GM19324 (cell line): ENCODE measurements around the gene NT5C1B.

Source experiments
- ATAC-seq: cut with Tn5 transposase; IDR thresholded peaks from one replicate; pipeline ENCODE4 v1.9.1; 2021; ENCODE audit warnings: mild to moderate bottlenecking, moderate library complexity; ENCODE audit not compliant: unreplicated experiment, low FRiP score

The NT5C1B gene

GRCh38 chr2:18552351-18553077, 36.9 kb downstream of the NT5C1B start:
- ATAC-seq = no peak

DNA sequence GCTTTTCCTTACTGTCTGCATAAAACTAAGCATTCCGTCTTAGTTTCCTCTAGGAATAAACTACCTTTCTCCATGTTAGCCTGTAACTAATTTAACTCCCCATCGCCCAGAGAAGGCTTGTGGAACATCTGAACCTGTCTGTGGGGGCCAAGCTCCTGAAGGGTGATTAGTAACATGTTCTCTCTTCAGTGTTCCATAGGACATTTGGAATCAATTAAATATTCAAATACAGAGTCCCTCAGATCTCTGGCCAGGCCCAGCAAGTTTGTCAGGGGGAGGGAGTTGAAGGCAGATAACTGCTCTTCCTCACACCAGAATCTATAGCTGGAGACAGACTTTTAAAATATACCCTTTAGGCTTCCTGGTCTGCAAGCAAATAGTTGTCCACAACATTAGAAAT, 37.7 kb downstream of the NT5C1B start:
- no peak for ATAC-seq

- no peak for ATAC-seq
Measured at GRCh38 chr2:18551169-18551568, 38.2 kb downstream of the NT5C1B start.

DNA sequence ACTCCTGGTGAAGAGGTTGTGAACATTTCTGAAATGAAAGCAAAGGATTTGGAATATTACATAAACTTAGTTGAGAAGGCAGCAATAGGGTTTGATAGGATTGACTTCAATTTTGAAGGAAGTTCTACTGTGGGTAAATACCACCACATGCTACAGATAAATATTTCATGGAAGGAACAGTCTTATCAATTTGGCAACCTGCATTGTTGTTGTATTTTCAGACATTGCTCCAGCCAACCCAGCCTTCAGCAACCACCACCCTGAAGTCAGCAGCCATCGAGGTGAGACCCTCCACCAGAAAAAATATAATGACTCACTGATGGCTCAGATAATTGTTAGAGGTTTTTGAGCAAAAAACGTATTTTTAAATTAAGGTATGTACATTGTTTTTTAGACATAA, 38.9 kb downstream of the NT5C1B start:
- no peak for ATAC-seq

DNA sequence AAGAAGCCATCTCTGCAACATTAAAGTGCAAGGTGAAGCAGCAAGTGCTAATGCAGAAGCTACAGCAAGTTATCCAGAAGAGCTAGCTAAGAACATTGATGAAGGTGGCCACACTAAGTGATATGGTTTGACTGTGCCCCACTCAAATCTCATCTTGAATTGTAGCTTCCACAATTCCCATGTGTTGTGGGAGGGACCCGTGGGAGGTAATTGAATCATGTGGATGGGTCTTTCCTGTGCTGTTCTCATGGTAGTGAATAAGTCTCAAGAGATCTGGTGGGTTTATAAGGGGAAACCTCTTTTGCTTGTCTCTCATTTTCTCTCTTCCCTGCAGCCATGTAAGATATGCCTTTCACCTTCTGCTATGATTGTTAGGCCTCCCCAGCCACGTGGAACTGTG, 40.3 kb downstream of the NT5C1B start:
- no peak for ATAC-seq

GRCh38 chr2:18548621-18549020, 40.7 kb downstream of the NT5C1B start:
- no peak for ATAC-seq

- no peak for ATAC-seq
Measured at GRCh38 chr2:18546567-18546966, 42.8 kb downstream of the NT5C1B start.

DNA sequence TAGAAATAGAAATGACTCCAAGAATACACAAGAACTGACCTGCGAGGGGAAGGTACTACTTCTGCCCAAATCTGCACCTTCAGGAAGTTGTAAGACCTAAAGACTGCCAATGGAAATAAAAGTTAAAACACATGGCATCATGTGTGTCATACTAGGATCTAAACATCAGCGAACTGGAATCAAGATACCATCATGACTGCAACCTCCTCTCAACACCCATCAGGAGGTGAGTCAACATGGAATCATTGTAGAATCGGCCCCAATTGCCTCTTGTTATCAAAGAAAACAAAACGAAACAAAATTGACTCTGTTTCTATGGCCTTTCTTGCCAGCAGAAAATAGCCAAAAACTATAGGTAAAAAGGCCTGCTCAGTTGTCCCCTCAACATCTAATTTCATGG, 44.0 kb downstream of the NT5C1B start:
- no peak for ATAC-seq

GRCh38 chr2:18544171-18544570, 45.2 kb downstream of the NT5C1B start:
- no peak for ATAC-seq

DNA sequence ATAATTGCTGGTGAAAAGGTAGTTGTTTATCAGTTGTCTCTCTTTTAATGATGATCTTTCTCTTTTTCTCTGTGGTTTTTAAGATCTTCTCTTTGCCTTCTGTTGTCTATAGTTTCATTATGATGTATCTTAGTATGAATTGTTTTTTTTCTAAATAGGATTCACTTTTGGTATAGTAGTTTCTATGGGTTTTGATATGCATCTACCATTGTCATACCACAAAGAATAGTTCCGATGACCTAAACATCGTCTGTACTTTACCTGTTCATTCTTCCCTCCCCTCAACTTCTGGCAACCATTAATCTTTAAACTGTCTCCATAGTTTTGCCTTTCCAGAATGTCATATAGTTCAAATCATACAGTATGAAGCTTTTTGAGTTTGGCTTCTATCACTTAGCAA, 48.5 kb downstream of the NT5C1B start:
- ATAC-seq = no peak

DNA sequence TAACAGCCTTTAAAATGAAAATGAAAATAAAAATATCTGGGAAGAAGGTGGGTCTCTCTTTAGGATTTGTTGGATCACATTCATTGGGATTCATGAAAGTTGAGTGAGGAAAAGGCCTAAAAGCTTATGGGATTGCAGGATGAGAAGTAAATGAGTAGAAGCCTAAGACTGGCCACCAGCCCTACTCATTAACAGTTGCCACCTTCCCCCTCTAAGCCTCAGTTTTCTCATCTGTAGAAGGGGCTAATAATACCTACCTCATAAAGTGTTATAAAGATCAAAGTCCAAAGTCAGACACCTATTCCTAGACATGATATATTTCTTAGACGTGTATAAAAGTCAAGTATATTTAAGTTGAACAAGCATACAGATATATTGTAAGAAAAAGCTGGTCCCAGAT, 52.7 kb downstream of the NT5C1B start:
- ATAC-seq = no peak

DNA sequence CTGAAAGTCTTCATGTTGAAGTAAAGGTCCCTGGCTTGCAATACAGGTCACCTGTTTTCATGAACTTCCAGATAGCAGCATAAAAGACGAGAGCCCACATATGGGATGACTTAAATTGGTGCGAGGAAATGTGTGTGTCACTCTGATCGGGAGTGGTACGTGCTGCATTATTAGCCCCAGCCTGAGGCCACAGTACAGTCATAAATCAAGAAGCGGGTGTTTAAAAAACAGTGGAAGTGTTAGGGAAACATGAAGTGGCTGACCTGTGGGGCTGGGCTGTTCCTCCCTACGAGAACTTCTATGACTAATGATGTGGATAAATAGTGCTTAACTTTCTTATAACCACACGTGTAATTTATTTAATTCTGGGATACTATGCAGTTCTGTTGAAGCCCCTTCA, 53.3 kb downstream of the NT5C1B start:
- no peak for ATAC-seq

DNA sequence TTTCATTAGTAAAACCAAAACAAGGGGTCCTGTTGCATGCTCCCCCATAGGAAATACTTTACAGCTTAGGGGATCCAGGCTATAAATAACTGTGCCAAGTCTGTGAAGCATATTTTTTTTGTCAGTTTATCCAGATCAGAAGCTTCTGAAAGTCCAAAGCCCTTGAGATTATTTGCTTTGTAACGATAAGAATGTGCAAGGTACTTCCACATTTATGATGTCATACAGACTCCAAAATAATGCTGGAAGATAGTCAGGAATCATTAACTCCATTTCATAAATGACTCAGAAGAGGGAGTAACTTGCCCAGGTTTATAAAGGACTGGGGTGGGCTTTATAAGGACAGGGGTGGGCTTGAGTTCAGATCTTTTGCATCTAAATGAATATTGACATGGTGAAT, 58.2 kb downstream of the NT5C1B start:
- ATAC-seq = no peak

- ATAC-seq = no peak
Measured at GRCh38 chr2:18527822-18528221, 61.5 kb downstream of the NT5C1B start.

DNA sequence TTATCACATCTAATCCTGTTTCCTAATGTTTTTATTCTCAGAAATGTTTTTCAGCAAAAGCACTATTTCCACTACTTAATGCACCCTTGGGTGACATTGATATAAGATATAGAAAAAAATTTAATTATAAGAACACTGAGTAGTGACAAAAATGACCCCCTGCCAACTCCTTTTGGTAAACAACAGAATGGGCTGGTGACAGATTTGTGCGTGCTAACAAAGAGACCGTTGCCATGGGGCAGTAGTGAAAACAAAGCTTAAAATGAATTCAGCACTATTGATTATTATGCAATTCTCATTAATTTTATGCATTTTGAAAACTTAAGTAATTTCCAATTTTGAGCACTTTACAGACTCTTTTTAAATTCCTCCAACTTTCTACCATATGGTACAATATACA, 62.0 kb downstream of the NT5C1B start:
- no peak for ATAC-seq

GRCh38 chr2:18526429-18526828, 62.9 kb downstream of the NT5C1B start:
- ATAC-seq = no peak

DNA sequence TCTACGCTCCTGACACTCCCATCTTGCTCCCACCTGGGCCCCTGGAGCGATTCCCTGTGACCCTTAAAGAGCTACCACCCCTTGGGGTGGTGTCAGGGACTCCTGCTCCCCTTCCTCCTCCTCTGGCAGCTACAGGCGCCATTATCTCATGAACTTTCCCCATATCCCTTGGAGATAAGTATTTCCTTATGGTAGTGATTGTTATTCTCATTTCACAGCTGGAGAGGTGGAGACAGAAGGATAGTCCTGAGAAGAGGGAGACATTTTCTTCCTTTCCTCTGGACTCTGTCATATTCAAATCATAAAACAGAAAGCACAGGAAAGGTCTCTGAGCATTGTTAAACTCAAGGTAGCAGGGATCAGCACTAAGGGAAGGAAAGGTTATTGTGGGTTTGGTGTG, 63.5 kb downstream of the NT5C1B start:
- no peak for ATAC-seq

DNA sequence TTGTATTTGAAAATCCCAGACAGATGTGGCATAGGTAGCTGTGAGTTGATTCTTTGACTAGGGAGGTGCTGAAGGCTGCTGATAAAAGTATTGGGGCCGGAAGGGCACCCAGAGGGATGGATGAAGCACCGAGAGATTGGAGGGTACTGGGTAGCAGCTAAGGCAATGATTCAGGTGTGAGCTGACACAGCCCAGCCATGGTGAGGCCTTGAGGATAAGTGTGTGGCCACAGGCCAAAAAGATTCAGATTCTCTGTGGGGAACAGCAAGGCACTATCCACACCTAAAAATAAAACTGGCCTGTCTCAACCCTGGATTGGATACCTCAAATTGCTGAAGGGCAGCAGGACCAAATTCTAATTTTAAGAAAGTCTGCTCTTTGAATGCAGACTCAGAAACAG, 64.1 kb downstream of the NT5C1B start:
- ATAC-seq = no peak

DNA sequence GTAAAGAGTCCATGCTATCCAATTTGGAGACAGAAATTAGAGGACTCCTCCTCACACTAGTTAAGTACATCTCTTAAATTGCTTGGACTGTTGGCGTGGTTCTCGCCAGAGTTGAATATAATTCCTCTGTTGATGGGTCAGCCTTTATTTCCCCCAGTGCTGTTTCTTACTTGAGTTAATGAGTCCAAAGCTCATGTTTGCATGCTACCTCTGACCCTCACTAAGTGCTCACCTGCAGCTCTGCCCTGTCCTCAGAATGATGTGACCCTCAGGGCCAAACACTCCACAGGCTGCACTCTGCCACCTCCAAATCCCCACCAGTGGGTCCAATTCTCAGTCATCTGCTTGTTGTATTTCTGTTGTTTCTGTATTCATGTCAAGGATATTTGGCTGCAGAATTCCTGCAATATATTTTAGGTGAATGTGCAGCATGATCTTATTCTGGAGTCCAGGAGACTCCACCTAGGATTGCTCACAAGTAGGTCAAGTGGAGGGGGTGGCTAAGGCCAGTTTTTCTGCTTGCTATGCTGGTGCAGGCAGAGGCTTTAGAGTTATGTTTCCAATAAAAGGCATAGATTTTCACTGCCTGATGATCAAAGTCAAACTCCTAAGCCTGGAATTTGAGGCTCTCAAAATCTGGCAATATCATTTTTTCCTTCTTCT, 66.8 kb downstream of the NT5C1B start:
- no peak for ATAC-seq

DNA sequence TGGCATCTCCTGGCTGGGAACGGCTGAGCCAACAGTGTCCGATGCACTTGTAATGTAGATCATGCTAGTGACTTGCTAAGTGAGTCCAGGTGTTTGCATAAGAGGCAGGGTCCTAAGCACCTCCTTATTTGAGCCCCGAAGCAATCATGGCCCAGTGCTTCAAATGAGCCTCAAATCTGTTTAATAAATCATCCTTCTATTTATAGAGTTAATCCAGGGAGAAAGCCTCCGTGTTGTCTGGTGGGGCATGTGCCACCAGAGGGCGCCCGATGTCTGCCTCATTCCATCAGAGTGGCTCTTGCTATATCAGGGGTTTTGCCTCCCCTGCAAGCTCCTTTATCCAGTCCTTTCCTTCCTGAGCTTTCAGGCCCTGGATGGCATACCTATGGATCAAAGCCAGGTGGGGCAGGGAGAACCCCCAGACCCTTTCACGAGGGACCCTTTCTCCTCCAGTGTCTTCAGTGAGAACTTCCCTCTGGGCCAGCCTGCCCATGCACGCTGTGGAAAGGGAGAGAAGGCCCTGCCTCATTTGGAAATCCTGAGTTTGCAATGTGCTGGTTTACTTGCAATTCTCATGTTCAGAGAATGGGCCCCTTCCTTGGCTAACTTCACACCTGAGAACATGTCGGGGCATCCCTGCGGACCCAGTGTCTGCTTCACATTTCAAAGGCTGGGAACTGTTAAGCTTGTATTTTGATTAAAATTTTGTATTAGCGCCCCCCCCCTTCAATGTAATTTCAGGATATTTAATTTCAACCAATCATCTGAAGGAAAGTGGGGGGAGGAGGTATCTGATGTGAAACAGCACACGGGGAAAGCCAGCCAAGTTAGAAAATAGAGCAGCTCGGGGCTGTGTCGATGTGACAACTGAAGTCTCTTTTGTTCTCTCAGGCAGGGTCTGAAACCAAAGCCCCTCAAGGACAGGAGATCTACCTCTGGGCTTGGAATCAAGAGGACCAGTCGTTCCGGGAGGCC, 68.6 kb downstream of the NT5C1B start:
- ATAC-seq = peak; percentile 65

GRCh38 chr2:18519914-18520450, 69.4 kb downstream of the NT5C1B start:
- ATAC-seq = no peak
